ENCODE results near the gene STK35.

GRCh38 chr20:2165871-2166270 is 64.2 kb downstream of the STK35 start:
- TF ChIP-seq CTCF (IDR thresholded peaks at IDR 0.05; ENCODE audit: poor library complexity) (no peak), EZH2 (IDR thresholded peaks at IDR 0.05; ENCODE audit: borderline replicate concordance) (no peak)
